ENCODE measurements around the gene ZGLP1.
"Not testable (repeated sequence)": the region's sequence is repeated elsewhere in the genome, so short reads cannot be mapped to it uniquely, and the experiment has no call there.

Gene ZGLP1

DNA sequence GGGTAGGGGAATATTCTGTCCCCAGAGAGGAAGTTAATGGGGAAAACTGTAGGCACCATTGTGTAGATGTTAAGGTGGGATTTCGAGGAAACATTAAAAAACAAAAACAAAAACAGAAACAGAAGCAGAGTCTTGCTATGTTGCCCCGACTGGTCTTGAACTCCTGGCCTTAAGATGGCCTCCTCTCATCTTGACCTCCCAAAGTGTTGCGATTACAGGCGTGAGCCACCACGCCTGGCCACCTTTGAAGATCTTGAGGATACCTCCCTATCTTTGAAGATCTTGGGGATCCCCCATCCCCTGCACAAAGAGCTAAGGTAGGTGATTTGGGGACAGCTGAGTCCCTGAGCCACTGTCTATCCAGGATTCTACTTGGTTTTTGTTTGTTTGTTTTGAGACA, 30.4 kb upstream of the ZGLP1 start:
- no peak for DNase-seq (ENCODE audit: low spot score)
- TF ChIP-seq, protein P1, sequence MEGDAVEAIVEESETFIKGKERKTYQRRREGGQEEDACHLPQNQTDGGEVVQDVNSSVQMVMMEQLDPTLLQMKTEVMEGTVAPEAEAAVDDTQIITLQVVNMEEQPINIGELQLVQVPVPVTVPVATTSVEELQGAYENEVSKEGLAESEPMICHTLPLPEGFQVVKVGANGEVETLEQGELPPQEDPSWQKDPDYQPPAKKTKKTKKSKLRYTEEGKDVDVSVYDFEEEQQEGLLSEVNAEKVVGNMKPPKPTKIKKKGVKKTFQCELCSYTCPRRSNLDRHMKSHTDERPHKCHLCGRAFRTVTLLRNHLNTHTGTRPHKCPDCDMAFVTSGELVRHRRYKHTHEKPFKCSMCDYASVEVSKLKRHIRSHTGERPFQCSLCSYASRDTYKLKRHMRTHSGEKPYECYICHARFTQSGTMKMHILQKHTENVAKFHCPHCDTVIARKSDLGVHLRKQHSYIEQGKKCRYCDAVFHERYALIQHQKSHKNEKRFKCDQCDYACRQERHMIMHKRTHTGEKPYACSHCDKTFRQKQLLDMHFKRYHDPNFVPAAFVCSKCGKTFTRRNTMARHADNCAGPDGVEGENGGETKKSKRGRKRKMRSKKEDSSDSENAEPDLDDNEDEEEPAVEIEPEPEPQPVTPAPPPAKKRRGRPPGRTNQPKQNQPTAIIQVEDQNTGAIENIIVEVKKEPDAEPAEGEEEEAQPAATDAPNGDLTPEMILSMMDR (IDR thresholded peaks at IDR 0.05; ENCODE audit: extremely low read depth, missing control alignments), result no peak

DNA sequence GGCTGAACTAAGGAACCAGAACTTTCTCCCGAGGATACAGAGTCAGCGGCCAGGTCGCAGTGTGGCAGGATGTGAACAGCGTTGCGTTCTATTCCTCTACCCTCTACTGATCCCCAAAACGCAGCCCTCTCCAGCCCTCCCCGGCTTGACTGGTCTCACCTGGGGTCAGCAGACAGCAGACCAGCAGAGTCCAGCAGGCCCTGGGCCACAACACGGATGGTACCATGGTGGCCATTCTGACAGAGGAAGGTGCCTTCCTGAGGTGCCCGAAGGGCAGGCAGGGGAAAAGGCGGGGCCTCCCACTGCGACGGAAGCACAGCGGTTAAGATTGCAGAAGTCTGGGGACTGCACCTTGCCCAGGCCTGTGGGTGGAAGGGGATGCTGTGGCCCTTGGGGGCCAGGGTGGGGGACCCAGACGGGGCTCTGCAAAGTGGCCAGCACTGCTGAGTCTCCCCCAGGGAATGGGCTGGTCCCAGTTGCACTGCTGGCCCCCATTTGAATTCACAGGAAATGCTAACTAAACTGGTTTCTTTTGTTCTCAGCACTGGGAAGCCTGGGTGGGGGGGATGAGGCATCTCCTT, 29.9 kb upstream of the ZGLP1 start, which contains the start of gene ICAM3:
Gene ICAM3, minus strand, starts transcription at position 245 of the 581 bp plus-strand sequence. Its CDS starts 10 bp downstream, at position 235.
- TF ChIP-seq, protein P1 (IDR thresholded peaks at IDR 0.05; ENCODE audit: extremely low read depth, missing control alignments), result no peak
- peak; percentile 72 for DNase-seq (ENCODE audit: low spot score)

GRCh38 chr19:10338940-10339339, 29.3 kb upstream of the ZGLP1 start:
- TF ChIP-seq, protein P1 (IDR thresholded peaks at IDR 0.05; ENCODE audit: extremely low read depth, missing control alignments), result no peak
- no peak for DNase-seq (ENCODE audit: low spot score)

GRCh38 chr19:10336725-10337124, 27.1 kb upstream of the ZGLP1 start:
- not testable (repeated sequence) for DNase-seq (ENCODE audit: low spot score)

GRCh38 chr19:10335352-10335985, 25.9 kb upstream of the ZGLP1 start:
- no peak for DNase-seq (ENCODE audit: low spot score)
- TF ChIP-seq, protein P1 (IDR thresholded peaks at IDR 0.05; ENCODE audit: extremely low read depth, missing control alignments), result no peak

- TF ChIP-seq, protein P1 (IDR thresholded peaks at IDR 0.05; ENCODE audit: extremely low read depth, missing control alignments), result no peak
- DNase-seq (ENCODE audit: low spot score), result no peak
Observed at GRCh38 chr19:10334588-10335351, 25.2 kb upstream of the ZGLP1 start.

DNA sequence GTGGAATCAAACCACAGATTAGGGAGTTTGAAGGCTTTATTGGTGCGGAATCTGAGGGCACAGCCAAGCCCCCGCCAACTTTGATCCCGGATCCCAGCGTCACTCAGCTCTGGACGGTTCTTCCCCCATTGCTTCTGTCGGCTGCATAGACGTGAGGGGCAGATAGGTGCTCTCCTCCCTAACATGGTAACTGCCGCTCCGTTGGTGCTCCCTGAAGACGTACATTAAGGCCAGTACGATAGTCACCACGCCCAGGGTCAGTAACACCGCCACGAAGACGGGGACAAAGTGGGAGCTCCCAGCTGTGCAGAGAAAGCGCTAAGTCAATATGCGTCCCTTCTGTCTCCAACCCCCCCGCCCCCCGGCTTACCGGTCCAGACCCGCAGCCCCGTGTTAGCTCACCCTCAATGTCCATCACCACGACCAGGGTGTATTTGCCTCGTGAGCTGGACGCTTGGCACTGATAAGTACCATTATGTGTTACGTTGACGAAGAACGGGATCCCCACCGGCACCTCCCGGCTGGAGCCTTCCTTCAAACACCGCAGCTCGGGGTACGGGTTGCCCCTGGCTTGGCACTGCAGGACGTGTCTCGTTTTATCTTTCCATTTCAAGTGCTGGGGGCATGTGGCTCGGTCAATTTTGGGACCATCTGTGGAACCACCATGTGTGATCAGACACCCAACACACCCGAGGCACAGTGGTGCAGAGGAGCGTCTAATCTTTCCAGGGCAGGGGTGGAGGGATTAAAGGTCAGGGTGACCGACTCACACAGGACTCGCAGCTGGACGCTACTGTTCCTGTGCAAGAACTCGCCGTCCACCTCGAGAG, 24.4 kb upstream of the ZGLP1 start:
- no peak for DNase-seq (ENCODE audit: low spot score)

More for the DNA sequence above, 24.4 kb upstream of the ZGLP1 start:
- TF ChIP-seq, protein P1 (IDR thresholded peaks at IDR 0.05; ENCODE audit: extremely low read depth, missing control alignments), result no peak
